ENCODE data around the gene CAPN10. TPM values are rescaled to one million over a fixed set of nuclear protein-coding genes. Genes with fewer than 3 reads are reported as not detected.
A peak's percentile ranks its signal among the peaks of the same experiment; 100 is the strongest.

Gene CAPN10
- total RNA-seq, 1 experiment from 2014 or later: 23.8 TPM

DNA sequence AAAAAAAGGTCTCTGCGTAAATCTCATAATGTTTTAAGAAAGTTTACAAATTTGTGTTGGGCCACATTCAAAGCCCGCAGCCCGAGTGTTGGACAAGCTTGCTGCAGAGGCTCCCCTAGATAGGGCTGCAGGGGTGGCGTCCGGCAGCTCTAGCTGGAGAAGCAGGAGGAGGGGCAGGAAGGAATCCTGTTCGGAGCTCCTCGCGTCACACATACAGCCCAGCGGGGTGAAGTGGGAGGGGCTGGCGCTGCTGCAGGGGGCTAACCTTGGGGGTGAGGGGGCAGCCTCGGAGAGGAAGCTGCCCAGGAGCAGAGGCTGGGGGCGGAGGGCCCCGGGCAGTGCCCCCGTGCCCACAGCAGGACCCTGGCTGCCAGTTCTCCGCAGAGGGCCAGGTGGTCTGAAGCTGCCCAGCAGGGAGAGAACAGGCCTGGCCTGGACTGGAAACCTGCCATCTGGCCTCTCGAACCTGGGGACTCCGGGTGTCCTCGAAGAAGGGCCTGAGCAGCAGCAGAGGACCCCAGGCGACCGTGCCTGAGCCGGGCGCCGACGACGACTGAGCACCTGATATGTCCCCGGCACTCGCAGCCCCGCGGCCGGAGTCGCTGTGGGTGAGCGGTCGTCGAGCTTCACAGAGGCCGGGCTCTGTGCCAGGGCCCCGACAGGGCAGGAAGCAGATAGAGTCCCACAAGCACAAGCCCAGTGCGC, 36.1 kb downstream of the CAPN10 start:
- DNase-seq (ENCODE audit: low read depth): no peak

DNA sequence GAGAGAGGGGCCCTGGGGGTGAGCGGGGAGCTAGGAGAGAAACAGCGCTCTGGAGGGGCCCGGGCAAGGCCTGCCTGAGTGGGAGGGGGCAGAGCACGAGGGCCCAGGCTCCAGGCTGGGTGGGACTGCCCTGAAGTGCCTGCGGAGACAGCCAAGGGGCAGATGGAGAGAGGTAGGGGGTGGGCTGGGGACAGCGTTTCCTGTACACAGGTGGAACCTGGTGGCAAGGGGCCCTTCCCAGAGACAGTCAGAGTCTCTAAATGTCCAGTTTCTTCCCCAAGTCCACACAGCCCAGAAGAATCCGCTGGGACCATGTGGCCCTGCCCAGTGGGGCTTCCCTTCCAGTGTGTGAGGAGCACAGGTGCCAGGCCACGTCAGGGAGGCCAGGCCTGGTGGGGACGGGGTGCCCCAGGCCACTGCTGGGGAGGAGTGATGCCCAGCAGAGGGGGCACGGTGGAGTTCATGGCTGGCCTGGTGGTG, 37.0 kb downstream of the CAPN10 start:
- DNase-seq (ENCODE audit: low read depth): no peak

DNA sequence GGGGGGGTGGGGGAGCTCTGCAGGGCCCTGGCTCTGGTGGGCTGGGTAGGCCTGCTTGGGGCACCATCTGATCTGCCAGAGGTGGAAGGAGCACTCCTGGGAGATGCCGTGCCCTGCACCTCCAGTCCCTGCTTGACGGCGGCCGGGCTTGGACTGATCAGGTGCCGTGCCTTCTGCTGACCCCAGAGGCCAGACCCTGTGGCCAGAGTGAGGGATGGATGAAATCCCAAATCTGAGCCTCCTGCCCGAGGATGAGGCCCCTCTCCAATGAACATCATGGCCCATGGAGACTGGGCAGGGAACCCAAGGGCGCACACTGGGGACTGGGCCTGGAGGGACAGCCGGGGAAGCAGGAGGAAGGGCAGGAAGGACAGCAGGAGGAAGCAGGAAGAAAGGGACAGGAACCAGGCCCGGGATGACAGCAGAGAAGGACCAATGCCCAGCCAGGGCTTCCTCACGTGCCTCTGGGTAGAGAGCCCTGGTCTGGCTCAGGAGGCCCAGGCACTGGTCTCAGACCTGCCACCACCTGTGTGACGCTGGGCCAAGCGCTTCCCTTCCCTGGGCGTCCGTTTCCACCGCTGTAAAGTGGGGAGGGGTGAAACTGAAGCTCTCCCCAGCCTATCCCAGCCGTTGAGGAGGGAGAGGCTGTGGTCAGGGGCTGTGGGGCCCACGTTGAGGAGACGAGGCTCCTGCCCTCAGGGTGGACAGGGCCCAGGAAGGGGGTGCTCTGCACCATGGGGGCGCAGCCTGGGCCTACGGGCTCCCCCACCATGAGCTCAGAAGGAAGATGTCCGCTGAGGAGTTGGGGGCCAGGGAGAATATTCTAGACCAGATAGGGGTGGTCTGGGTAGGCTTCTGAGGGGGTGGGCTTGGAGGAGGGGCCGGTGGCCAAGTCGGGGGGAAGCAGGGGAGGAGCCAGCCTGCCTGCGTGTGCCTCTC, 37.7 kb downstream of the CAPN10 start:
- DNase-seq (ENCODE audit: low read depth): no peak

DNA sequence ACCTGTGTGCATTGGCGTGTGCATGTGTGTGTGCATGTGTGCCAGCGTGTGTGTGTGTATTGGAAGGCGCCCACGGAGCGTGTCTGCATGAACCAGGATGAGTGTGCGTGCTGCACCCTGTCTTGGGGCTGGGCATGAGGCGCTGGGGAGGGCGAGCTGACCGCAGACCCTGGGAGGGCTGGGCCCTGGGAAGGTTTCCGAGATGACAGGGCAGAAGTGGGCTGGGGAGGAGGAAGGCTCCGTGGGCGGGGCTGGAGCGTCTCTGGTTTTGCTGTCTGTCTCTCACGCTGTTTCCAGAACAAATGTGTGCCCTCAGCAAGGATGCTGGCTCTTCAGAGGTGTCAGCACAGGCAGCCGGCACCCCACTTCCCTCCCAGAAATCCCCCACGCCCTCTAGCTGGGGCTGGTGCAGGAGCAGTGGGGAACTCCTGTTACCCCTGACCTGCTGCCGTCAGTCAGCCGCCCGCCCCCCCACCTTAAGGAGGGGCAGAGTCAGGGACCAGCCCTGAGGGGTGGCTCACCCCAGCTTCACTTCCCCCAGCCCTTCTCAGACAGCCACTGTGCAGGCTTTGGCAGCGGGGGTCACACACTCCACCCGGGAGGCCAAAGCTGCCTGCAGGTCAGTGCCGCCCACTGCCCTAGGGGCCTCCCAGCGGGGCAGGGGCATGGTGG, 38.6 kb downstream of the CAPN10 start, which contains the start of gene GPR35:
Gene GPR35, plus strand, starts transcription at position 531 of the 672 bp plus-strand sequence. CDS start 4,473 bp downstream, outside the sequence.
- peak; percentile 94 for DNase-seq (ENCODE audit: low read depth)

DNA sequence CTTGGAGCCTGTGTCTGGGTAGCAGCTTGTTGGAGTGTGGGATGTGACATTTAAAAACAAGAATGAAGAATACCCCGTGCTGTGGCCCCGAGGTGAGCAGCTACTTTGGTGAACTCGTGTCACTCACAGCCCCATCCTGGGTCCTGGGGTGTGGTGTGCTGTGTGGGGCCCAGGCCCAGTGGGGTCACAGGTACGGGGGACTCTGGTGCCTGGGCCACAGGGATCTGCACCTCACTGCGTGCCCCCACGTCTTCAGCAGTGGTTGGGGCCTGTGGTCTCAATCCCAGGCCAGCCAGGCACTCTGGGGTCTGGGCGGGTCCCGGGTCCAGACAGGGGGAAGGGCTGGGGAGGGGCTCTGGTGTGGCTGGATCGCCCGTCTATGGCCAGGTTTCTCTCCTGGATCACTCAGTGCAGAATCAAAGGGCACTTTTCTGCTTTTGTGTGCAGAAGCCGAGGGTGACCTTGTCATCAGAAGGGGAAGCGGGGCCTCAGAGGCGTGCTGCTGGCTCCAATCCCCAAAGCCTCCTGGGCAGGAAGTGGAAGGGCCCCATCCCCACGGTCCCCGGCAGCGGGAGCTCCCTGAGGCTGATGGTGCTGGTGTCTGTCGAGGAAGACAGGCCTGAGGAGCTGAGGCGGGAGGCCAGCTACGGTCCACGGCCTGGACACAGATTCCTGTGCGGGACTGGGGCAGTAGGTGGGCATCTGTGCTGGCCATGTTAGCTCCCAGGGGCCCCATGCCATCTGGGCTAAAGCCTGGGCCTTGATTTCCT, 40.2 kb downstream of the CAPN10 start:
- peak; percentile 29 for DNase-seq (ENCODE audit: low read depth)

DNA sequence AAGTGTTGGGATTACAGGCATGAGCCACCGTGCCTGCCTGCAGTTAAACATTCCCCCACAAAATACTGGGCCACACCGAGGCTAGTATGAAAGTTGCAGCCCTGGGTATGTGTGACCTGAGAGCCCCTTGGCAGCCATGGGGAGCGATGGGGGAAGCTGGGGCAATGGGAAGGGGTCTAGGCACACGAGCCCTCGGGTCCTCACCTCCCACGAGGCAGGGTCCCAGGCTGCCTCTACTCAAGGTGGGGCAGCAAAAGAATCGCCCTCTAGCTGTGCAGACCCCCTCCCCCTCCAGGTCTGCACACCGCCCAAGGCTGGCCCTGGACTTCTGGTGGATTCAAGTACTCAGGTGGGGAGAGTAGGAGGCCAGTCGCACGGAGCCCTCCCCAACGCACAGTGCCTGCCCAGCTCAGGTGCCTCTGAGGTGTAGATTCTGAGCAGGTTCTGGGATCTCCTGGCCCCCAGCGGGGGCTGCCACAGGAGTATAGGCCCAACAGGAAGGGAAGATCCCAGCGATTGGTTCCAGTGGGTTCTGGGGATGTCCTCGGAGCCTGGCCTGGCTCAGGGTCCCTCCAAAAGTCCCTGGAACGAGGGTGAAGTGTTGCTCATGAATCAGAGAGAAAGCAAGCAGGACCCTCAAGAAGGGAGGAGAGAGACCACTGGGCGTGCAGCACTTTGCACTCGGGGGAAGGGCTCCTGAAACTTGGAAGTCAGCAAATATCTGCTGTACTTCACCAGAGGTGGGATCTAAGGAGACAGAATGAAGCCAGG, 41.4 kb downstream of the CAPN10 start:
- DNase-seq (ENCODE audit: low read depth): no peak

DNA sequence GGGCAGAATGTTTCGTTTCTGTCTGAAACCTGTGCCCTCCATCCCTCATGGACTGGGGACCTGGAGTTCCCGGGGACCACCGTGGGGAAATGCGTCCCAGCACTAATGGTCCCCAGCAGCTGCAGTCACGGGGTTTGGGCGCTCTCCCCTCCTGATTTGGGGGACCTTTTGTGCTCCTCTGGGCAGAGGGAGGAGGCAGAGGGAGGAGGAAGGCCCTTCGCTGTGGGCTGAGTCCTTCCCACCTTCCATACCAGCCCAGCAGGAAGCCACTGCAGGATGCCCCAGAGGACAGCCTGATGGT, 41.9 kb downstream of the CAPN10 start:
- no peak for DNase-seq (ENCODE audit: low read depth)

DNA sequence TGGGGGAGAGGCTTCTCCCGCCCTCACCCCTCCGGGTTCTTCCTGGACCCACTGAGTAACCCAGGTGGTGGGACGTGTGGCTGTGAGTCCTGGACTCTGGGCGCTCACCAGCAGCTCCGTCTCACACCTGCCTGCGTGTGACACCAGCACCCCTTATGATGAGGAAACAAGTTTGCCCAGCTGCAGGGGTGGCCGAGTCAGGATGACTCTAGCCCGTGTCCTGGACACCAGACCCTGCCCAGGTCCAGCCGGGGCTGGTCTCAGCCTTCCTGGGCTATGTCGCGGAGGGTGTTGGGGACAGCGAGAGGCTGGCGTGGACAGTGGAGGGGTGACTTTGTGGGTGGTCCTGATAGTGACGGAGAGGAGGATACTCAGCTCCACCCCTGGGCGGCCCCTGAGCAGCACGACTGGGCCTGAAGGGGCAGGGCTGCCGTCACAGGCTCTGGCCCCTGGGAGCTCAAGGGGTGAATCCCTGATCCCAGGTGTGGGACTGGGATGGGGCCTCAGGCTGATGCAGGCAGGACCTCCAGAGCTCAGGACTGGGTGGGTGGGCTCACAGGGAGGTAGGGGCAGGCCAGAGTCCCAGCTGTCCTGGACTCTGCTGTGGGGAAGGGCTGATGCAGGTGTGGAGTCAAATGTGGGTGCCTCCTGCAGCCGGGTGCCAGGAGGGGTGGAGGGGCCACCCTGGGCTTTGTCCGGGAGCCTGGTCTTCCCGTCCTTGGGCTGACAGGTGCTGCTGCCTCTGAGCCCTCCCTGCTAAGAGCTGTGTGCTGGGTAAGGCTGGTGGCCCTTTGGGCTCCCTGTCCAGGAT, 42.5 kb downstream of the CAPN10 start:
- DNase-seq (ENCODE audit: low read depth): no peak

DNA sequence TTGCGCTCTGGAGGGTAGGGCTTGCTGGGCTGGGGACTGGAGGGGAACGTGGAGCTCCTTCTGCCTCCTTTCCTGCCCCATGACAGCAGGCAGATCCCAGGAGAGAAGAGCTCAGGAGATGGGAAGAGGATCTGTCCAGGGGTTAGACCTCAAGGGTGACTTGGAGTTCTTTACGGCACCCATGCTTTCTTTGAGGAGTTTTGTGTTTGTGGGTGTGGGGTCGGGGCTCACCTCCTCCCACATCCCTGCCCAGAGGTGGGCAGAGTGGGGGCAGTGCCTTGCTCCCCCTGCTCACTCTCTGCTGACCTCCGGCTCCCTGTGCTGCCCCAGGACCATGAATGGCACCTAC, 43.1 kb downstream of the CAPN10 start:
- no peak for DNase-seq (ENCODE audit: low read depth)

DNA sequence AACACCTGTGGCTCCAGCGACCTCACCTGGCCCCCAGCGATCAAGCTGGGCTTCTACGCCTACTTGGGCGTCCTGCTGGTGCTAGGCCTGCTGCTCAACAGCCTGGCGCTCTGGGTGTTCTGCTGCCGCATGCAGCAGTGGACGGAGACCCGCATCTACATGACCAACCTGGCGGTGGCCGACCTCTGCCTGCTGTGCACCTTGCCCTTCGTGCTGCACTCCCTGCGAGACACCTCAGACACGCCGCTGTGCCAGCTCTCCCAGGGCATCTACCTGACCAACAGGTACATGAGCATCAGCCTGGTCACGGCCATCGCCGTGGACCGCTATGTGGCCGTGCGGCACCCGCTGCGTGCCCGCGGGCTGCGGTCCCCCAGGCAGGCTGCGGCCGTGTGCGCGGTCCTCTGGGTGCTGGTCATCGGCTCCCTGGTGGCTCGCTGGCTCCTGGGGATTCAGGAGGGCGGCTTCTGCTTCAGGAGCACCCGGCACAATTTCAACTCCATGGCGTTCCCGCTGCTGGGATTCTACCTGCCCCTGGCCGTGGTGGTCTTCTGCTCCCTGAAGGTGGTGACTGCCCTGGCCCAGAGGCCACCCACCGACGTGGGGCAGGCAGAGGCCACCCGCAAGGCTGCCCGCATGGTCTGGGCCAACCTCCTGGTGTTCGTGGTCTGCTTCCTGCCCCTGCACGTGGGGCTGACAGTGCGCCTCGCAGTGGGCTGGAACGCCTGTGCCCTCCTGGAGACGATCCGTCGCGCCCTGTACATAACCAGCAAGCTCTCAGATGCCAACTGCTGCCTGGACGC, 43.6 kb downstream of the CAPN10 start:
- no peak for DNase-seq (ENCODE audit: low read depth)

DNA sequence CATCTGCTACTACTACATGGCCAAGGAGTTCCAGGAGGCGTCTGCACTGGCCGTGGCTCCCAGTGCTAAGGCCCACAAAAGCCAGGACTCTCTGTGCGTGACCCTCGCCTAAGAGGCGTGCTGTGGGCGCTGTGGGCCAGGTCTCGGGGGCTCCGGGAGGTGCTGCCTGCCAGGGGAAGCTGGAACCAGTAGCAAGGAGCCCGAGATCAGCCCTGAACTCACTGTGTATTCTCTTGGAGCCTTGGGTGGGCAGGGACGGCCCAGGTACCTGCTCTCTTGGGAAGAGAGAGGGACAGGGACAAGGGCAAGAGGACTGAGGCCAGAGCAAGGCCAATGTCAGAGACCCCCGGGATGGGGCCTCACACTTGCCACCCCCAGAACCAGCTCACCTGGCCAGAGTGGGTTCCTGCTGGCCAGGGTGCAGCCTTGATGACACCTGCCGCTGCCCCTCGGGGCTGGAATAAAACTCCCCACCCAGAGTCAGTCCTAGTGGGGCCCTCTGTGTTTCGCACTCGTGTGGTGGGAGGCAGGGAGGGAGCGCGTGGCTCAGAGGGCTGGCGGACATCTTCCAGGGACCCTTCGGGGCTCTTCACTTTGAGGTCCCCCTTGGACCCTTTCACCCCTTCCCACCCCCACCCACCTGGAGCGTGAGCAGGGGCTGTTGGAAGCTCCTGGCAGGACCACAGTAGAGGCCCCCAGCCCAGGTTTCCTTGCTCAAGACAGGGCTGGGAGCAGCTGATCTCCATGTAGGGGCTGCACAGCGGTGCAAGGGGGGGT, 44.4 kb downstream of the CAPN10 start:
- no peak for DNase-seq (ENCODE audit: low read depth)

DNA sequence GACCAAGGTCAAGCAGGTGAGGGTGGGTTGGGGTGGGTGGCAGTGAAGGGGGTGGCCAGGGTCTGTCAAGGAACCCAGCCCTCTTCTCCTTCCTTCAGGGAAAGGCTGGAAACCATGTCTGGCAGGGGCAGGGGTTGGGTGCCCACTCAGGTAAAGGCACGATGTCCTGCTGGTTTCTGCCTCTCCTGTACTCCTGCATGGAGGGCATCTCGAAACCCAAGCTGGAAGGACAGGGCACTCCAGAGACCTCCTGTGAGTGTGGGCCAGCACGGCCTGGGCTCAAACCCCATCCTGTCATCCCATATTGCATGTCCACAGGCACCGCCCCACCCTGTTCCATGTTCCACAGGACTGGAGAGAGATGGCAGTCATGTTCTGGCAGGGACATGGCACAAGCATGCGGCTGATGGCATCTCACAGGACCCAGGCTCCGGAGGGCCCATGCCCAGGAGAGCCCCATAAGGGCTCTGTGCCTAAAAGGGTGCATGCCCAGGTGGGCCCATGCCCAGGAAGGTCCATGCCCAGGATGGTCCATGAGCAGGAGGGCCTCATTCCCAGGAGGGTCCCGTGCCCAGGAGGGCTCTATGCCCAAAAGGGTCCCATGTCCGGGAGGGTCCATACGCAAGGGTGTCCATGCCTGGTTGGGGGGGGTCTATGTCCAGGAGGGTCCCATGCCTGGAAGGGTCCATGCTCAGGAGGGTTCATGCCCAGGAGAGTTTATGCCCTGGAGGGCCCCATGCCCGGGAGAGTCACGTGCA, 45.2 kb downstream of the CAPN10 start:
- DNase-seq (ENCODE audit: low read depth): no peak

DNA sequence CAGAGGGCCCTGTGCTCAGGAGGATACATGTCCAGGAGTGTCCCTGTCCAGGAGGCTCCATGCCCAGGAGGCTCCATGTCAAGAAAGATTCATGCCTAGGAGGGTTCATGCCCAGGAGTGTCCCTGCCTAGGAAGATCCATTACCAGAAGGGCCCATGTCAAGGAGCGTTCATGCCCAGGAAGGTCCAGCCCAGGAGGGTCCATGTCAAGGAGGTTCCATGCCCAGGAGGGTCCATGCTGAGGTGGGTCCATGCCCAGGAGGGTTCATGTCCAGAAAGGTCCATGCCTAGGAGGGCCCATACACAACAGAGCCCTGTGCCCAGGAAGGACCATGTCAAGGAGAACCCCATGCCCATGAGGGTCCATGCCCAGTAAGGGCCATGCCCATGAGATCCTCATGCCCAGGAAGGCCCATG, 45.8 kb downstream of the CAPN10 start:
- DNase-seq (ENCODE audit: low read depth): no peak

DNA sequence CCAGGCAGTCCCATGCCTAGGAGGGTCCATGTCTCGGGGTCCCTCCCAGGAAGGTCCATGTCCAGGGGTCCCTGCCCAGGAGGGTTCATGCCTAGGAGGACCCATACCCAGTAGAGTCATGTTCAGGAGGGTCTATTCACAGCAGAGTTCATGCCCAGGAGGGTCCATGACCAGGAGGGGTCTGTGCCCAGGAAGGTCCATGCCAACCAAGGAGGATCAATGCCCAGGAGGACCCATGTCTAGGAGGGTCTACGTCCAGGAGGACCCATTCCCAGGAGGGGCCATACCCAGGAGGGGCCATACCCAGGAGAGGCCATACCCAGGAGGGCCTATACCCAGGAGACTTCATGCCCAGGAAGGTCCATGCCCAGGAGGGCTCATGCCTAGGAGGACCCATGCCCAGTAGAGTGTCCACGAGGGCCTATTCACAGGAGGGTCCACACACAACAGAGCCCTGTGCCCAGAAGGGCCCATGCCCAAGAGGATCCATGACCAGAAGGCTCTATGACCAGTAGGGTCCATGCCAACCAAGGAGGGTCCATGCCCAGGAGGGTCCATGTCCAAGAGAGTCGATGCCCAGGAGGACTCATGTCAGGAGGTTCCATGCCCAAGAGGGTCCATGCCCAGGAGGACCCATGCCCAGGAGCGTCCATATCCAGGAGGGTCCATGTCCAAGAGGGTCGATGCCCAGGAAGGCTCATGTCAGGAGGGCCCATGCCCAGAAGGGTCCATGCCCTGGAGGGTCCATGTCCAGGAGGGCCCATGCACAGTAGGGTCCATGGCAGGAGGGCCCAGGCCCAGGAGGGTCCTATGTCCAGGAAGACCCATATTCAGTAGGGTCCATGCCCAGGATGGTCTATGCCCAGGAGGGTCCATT, 48.8 kb downstream of the CAPN10 start:
- DNase-seq (ENCODE audit: low read depth): no peak

DNA sequence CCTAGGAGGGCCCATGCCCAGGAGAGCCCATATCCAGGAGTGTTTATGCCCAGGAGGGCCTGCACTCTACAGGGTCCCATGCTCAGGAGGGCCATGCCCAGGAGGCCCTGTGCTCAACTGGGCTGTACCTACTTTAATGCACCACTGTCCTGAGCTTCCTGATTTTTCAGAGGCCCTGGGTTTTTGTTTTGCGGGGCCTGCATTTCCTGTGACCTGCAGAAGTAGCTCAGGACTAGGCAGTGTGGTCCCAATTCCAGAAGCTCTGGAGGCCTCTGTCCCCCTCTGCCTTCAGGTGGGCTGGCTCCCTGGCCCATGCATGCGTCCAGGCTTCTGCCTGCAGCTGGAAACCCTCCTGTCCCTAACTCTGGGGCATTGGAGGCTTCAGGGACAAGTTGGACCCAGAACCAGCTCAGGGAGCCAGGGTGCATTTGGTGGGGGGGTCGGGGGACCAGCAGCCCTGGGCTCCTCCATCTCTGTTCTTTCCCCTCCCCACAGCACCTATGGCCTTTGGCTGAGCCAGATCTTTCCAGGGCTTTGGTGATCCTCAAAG, 49.5 kb downstream of the CAPN10 start:
- DNase-seq (ENCODE audit: low read depth): no peak

DNA sequence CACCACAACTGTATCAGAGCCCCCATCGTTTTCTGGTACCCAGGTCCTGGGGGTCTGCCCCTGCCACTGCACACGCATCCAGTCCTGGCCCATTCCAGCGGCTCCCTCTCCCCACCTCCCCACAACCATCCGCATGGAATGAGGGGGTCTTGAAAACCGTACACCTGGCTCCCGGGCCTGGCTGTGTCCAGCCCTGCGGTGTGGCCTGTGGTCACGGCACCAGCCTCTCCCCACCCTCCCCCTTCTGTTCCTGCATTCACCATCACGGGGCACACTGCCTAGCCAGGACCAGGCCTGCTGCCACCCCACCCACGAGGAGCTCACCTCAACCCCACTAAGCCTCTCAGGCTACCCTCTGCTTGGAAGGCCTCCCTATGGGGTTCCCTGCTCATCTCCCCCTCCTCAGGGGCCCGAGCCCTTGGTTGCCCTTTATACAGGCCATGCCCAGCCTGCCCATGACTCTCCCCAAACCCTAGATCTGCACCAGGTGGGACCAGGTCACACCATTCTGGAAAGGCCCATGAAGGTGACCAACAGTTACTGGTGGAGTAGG, 50.1 kb downstream of the CAPN10 start:
- no peak for DNase-seq (ENCODE audit: low read depth)

Measured in Daoy (cell line).